ENCODE data around the gene ZFYVE9.

The ZFYVE9 gene

GRCh38 chr1:52306227-52307006, 164.5 kb downstream of the ZFYVE9 start:
- DNase-seq (ENCODE audit: low read depth) = no peak
- no peak for TF ChIP-seq CTCF (IDR thresholded peaks at IDR 0.05; ENCODE audit: insufficient read depth, low read depth, low read length, missing control alignments)
- no peak overlapping the region for H3K4me3 ChIP-seq (ENCODE audit: low read depth, low read length)

GRCh38 chr1:52321061-52321460, 179.2 kb downstream of the ZFYVE9 start:
- no peak for DNase-seq (ENCODE audit: low read depth)
- no peak overlapping the region for H3K4me3 ChIP-seq (ENCODE audit: low read depth, low read length)
- TF ChIP-seq CTCF (IDR thresholded peaks at IDR 0.05; ENCODE audit: insufficient read depth, low read depth, low read length, missing control alignments) = no peak

GRCh38 chr1:52323731-52324130, 181.8 kb downstream of the ZFYVE9 start:
- H3K4me3 ChIP-seq (ENCODE audit: low read depth, low read length) = no peak overlapping the region
- DNase-seq (ENCODE audit: low read depth) = no peak
- TF ChIP-seq CTCF (IDR thresholded peaks at IDR 0.05; ENCODE audit: insufficient read depth, low read depth, low read length, missing control alignments) = no peak

GRCh38 chr1:52325786-52326185, 183.9 kb downstream of the ZFYVE9 start:
- no peak overlapping the region for H3K4me3 ChIP-seq (ENCODE audit: low read depth, low read length)
- DNase-seq (ENCODE audit: low read depth) = no peak
- no peak for TF ChIP-seq CTCF (IDR thresholded peaks at IDR 0.05; ENCODE audit: insufficient read depth, low read depth, low read length, missing control alignments)

GRCh38 chr1:52328615-52329014, 186.7 kb downstream of the ZFYVE9 start:
- no peak overlapping the region for H3K4me3 ChIP-seq (ENCODE audit: low read depth, low read length)
- TF ChIP-seq CTCF (IDR thresholded peaks at IDR 0.05; ENCODE audit: insufficient read depth, low read depth, low read length, missing control alignments) = no peak
- no peak for DNase-seq (ENCODE audit: low read depth)

- no peak overlapping the region for H3K4me3 ChIP-seq (ENCODE audit: low read depth, low read length)
- no peak for TF ChIP-seq CTCF (IDR thresholded peaks at IDR 0.05; ENCODE audit: insufficient read depth, low read depth, low read length, missing control alignments)
- DNase-seq (ENCODE audit: low read depth) = no peak
These were observed 190.5 kb downstream of the ZFYVE9 start for GRCh38 chr1:52332411-52332810.
